GM19372 (cell line): Measurements from ENCODE around the gene TMEM63B.
"Not testable (repeated sequence)": the region's sequence is repeated elsewhere in the genome, so short reads cannot be mapped to it uniquely, and the experiment has no call there.

ENCODE experiments used
- ATAC-seq: cut with Tn5 transposase; IDR thresholded peaks from one replicate; pipeline ENCODE4 v1.9.1; 2021; ENCODE audit warnings: mild to moderate bottlenecking, low read depth, moderate library complexity; ENCODE audit not compliant: unreplicated experiment

TMEM63B gene

GRCh38 chr6:44127186-44128019 lies at the start of gene TMEM63B, which contains the start of gene MRPL14:
TMEM63B (plus strand) TSS chr6:44127554; CDS start chr6:44134585, 7,031 bp downstream.
MRPL14 (minus strand) TSS chr6:44127452; CDS start chr6:44116611, 10,841 bp downstream.
- peak; percentile 80 for ATAC-seq

GRCh38 chr6:44078219-44078826 lies 49.0 kb upstream of the TMEM63B start:
- no peak for ATAC-seq

- ATAC-seq = no peak
Observed at GRCh38 chr6:44078827-44079671, 48.3 kb upstream of the TMEM63B start.

- no peak for ATAC-seq
Observed at GRCh38 chr6:44079672-44080071, 47.7 kb upstream of the TMEM63B start.

- ATAC-seq = no peak
Observed at GRCh38 chr6:44080561-44081521, 46.5 kb upstream of the TMEM63B start.

GRCh38 chr6:44081753-44082152 lies 45.6 kb upstream of the TMEM63B start:
- no peak for ATAC-seq

- ATAC-seq = no peak
Observed at GRCh38 chr6:44082872-44083321, 44.5 kb upstream of the TMEM63B start.

- no peak for ATAC-seq
Observed at GRCh38 chr6:44084231-44085014, 42.9 kb upstream of the TMEM63B start.

GRCh38 chr6:44085219-44085618 lies 42.1 kb upstream of the TMEM63B start:
- ATAC-seq = no peak

- no peak for ATAC-seq
Observed at GRCh38 chr6:44086931-44087574, 40.3 kb upstream of the TMEM63B start.

GRCh38 chr6:44087623-44088022 lies 39.7 kb upstream of the TMEM63B start:
- ATAC-seq = no peak

GRCh38 chr6:44088827-44089590 lies 38.3 kb upstream of the TMEM63B start:
- no peak for ATAC-seq

- no peak for ATAC-seq
Observed at GRCh38 chr6:44090465-44090864, 36.9 kb upstream of the TMEM63B start.

GRCh38 chr6:44091356-44091755 lies 36.0 kb upstream of the TMEM63B start:
- ATAC-seq = not testable (repeated sequence)

- ATAC-seq = no peak
Observed at GRCh38 chr6:44091981-44092884, 35.1 kb upstream of the TMEM63B start.

- no peak for ATAC-seq
Observed at GRCh38 chr6:44093066-44093465, 34.3 kb upstream of the TMEM63B start.
